ENCODE results near the gene RNF4.

- TF ChIP-seq CTCF (IDR thresholded peaks at IDR 0.05) (no peak), POLR2A (IDR thresholded peaks at IDR 0.05) (no peak)
These were observed 9.3 kb downstream of the RNF4 start for GRCh38 chr4:2478229-2478628.

Measured in uterus (tissue), 2 donors.